Activated naive CD8-positive, alpha-beta T cell treated with anti-CD3 and anti-CD28 coated beads, Interleukin-2, amount 10 ng/mL, durations not matched to agents 7 days and 5 days (primary cell): ENCODE data around the gene TBX21. TPM values are rescaled to one million over a fixed set of nuclear protein-coding genes. Genes with fewer than 3 reads are reported as not detected.

Source experiments
- ATAC-seq: fragments of 150-1000 bp; cut with Tn5 transposase; one replicate; pipeline ENCODE4 v1.10.0; 2021; ENCODE audit warnings: low read depth, moderate library complexity
- POLR2A ChIA-PET: fragments of 350-600 bp; sonication (Branson Sonifier 250); formaldehyde crosslinking; loops from one replicate; lab custom pipeline; 2021; ENCODE audit warnings: antibody characterized with exemption; lab: Charles Lee
- DNase-seq: peaks from one replicate; pipeline ENCODE4 v3.0.0; 2021
- H3K27ac Mint-ChIP-seq: one replicate; pipeline ENCODE4 v1.8.0; 2022; ENCODE audit warnings: mild to moderate bottlenecking, mixed read lengths
- H3K27me3 Mint-ChIP-seq: one replicate; pipeline ENCODE4 v1.8.0; 2022; ENCODE audit warnings: mild to moderate bottlenecking, moderate library complexity, mixed read lengths
- H3K36me3 Mint-ChIP-seq: one replicate; pipeline ENCODE4 v1.8.0; 2021; ENCODE audit warnings: mild to moderate bottlenecking, mixed read lengths
- H3K4me1 Mint-ChIP-seq: one replicate; pipeline ENCODE4 v1.8.0; 2021; ENCODE audit warnings: mixed read lengths
- H3K4me3 Mint-ChIP-seq: one replicate; pipeline ENCODE4 v1.8.0; 2022; ENCODE audit warnings: mild to moderate bottlenecking, moderate library complexity, mixed read lengths
- H3K9me3 Mint-ChIP-seq: one replicate; pipeline ENCODE4 v1.8.0; 2021; ENCODE audit warnings: mixed read lengths
- total RNA-seq, 2 experiments: library from RNA; stranded (reverse); gene quantifications; one replicate each; pipeline ENCODE4 v1.2.3, GENCODE V29; 2021

TBX21 gene
- total RNA-seq, 2 experiments from 2014 or later = 20.7 to 22.8 TPM

DNA sequence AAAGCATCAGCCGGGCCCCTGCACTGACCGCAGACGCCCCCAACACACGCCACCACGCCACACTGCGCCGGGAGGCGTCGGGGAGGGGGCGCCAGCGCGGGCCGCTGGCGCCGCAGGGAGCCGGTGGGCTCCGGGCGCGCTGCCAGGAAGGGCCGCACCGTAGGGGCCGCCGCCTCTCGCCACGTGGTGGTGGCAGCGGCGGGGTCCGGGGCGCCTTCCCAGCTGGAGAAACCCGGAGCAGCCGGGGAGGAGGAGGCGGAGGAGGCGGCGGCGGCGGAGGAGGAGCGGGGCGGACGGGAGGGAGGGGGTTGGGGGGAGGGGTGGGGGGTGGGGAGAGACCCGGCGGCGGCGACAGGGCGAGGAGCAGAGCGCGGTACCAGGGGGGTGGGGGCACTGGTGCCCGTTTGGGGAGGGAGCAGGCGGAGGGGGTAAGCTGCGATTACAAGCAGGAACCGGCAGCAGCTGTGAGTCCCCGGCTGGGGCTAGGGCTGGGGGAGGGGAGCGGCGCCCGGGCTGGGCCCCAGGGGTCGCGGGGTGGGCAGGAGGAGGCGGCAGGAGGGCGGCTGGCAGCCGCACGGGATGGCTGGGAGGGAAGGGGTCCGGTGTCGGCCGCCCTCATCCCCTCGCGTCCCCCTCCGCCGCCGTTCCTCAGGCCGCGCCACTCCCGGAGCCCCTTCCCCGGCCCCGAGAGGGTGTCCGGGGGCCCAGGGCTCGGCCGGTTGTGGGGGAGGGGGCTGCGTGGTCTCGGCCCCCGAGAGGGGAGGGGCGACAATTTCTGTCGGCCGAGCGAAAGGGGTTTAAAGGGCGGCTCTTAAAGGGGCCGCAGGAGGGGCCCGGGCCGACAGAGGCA is 39.1 kb upstream of the TBX21 start, which contains the start of gene TBKBP1:
Gene TBKBP1, plus strand, starts transcription at position 431 of the 850 bp plus-strand sequence. CDS start 1,952 bp downstream, outside the sequence.
- Mint-ChIP-seq H3K4me1 (peaks cover 23% of the 10 kb centered on the region), H3K9me3 (no peaks in the 10 kb centered on the region), H3K27ac (peak within 1 kb of the TSS; percentile 80), H3K27me3 (peaks cover 6% of the 10 kb centered on the region), H3K36me3 (no peaks in the 10 kb centered on the region), H3K4me3 (peak within 1 kb of the TSS; percentile 87)
- POLR2A ChIA-PET = interaction anchor here (0.6 to 3.9 kb wide), 4 partner anchors 18 to 42 kb away, joined by 3 to 19 read pairs (median 4); partner anchors contain the start of gene TBX21
- DNase-seq (peak; percentile 58), ATAC-seq (peak; percentile 18)

DNA sequence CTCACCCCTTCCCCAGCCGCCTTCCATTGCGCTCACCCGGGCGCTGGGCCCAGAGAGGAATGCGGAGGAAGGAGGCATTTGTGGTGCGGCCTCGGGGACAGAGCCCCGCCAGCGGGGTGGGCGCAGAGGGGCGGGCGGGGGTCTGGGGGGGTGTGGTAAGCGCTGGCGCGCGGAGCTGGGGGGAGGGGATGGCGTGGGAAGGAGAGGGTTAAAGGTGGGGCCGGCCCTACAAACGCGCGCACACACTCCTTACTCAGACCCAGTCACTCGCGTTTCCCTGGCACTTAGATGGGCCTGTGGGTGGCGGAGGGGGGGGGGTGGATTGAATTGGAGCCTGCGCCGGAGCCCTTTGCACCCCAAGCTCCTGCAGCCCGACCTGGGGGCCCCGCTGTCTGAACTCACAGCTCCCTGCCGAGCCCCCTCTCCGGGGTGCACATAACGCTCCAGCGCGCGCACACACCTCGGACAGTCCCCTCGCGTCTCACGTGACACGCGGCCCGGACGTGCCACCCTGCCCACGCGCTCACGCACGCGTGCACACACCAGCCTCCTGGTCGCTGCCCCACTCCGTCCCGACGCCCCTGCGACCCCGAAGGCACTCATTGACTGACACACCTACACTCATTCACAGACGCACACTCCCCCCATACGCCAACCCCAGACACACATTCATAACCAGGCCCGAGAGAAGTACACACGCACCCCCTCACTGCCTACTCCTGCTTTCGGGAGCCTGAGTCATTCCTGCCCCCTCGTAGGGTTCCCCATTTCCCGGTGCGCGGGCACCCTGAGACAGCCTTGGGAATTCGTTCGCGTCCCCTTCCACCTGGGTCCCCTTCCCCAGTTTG is 38.2 kb upstream of the TBX21 start:
- Mint-ChIP-seq H3K4me3 (peak overlapping the region; percentile 87), H3K27me3 (peaks cover 6% of the 10 kb centered on the region), H3K9me3 (no peaks in the 10 kb centered on the region), H3K27ac (peak overlapping the region; percentile 78), H3K36me3 (no peaks in the 10 kb centered on the region), H3K4me1 (peaks cover 27% of the 10 kb centered on the region)
- ATAC-seq = peak; percentile 22
- POLR2A ChIA-PET = interaction anchor here (0.6 to 3.9 kb wide), 2 partner anchors 38 to 217 kb away, joined by 4 to 19 read pairs; partner anchors contain the start of gene TBX21
- peak; percentile 57 for DNase-seq

DNA sequence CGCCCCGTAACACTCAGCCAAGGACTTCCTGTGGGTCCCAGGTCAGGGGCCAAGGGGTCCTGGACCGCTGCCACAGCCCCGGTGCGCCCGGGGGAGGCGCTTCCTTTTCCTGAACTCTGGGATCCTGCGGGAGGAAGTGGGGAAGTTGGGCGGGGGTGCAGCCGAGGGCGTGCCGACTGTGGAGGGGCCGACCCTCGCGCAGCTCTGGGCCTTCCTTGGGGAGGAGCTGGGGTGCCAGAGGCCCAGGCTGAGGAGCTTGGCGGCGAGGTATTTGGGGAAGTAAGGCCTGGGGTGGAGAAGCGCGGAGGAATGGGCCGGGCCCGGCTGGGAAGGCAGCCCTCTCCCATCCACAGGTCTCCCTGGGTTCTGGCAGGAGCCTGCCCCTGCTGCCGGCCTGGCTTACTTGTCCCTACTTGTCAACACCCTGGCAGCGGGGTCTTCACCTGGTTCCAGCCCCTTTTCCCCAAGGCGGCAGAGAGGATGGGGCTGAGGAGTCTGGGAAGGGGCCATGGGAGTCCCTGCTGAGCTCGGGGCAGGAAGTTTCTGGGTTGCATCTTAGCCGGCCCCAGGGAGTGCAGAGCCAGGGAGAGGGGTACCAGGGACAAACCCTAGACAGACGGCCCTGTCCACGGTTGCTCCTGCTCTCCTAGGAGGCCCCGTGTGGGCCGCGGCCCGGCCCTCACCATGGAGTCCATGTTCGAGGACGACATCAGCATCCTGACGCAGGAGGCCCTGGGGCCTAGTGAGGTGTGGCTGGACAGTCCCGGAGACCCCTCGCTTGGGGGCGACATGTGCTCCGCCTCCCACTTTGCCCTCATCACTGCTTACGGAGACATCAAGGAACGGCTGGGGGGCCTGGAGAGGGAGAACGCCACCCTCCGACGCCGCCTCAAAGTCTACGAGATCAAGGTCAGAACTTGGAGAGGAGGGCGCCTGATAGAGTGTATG is 37.3 kb upstream of the TBX21 start:
- ATAC-seq (no peak), DNase-seq (peak; percentile 35)
- H3K27me3 Mint-ChIP-seq = peaks cover 6% of the 10 kb centered on the region
- no peak overlapping the region for H3K27ac Mint-ChIP-seq
- POLR2A ChIA-PET = interaction anchor here (0.6 to 3.9 kb wide), 3 partner anchors 37 to 216 kb away, joined by 3 to 19 read pairs (median 4); partner anchors contain the start of gene TBX21
- H3K4me3 Mint-ChIP-seq = peak overlapping the region; percentile 87
- no peaks in the 10 kb centered on the region for H3K36me3 Mint-ChIP-seq
- no peaks in the 10 kb centered on the region for H3K9me3 Mint-ChIP-seq
- H3K4me1 Mint-ChIP-seq = peaks cover 30% of the 10 kb centered on the region

DNA sequence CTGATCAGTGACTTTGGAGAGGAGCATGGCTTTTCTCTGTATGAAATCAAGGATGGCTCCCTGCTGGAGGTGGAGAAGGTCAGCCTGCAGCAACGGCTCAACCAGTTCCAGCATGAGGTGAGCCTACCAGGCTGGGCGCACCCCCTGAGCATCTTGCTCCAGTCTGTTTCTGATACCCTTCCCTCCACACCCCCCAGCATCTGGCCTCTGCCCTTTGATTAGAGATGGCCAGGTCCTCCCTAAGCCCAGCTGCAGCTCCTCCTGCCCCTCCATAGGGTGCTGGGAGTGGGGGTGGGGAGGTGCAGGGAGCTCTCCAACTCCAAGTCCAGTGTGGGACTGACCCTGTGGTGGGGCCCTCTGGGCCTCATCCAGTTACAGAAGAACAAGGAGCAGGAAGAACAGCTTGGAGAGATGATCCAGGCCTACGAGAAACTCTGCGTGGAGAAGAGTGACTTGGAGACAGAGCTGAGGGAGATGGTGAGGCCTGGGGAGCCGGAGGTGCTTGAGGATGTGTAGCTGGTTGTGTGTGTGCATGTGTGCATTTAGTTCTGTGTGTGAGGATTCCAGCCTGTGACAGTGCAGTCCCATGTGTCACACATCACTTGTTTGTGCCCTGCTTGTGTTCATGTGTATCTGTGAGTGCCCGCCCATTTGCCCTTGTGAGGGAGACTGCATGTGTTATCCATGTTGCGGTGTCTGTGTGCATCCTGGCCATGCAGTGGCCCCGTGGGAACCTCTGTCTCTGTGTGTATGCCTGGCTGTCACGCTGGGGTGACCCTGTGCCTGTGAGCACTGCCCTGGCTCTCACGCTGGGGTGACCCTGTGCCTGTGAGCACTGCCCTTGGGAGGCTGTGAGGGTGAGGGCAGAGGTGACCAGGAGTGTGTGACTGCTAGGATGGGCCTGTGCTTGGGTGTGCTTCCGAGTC is 36.1 kb upstream of the TBX21 start:
- H3K4me3 Mint-ChIP-seq = no peak overlapping the region
- DNase-seq (peak; percentile 40), ATAC-seq (no peak)
- no peaks in the 10 kb centered on the region for H3K36me3 Mint-ChIP-seq
- peaks cover 37% of the 10 kb centered on the region for H3K4me1 Mint-ChIP-seq
- no peaks in the 10 kb centered on the region for H3K9me3 Mint-ChIP-seq
- peak overlapping the region; percentile 28 for H3K27ac Mint-ChIP-seq
- POLR2A ChIA-PET = interaction anchor here (0.7 to 1.3 kb wide), 4 partner anchors 36 to 41 kb away, joined by 3 to 7 read pairs (median 4); partner anchors contain the start of gene TBX21
- H3K27me3 Mint-ChIP-seq = peaks cover 6% of the 10 kb centered on the region

DNA sequence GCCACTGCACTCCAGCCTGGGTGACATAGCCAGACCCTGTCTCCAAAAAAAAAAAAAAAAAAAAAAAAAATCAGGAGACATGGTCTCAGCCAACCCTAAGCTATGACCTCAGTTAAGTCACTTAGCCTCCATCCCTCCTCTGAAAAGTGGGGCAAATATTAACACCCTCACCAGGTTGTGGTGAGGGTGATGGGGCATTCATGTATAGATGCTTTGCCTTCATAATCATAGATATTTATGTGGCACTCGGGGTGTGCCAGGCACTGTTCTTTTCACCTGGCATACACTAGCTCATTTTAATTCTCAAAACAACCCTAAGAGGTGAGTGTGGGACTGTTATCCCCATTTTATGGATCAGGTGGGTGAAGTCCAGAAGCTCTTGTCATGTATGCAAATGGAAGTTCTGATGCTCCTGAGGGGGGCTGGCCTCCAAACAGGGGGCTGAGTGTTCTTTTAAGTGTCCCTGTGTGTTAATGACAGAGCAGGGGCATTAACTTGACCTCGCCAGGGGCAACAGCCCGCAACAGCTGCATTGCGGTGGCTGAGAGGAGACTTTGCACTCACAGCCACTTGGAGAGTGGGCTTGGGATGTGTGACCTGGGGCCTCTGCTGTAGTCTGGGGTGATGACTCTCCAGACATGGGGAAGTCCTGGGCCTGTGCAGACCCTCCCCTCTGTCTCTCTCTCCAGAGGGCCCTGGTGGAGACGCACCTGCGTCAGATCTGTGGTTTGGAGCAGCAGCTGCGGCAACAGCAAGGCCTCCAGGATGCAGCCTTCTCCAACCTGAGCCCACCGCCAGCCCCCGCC is 34.9 kb upstream of the TBX21 start:
- H3K27ac Mint-ChIP-seq = no peak overlapping the region
- peak; percentile 33 for DNase-seq
- peaks cover 3% of the 10 kb centered on the region for H3K27me3 Mint-ChIP-seq
- POLR2A ChIA-PET = interaction anchor here (0.7 to 1.5 kb wide), 4 partner anchors 10 to 49 kb away, joined by 3 to 7 read pairs (median 3); partner anchors contain the start of genes KPNB1 and TBX21
- ATAC-seq = no peak
- peaks cover 34% of the 10 kb centered on the region for H3K4me1 Mint-ChIP-seq
- H3K4me3 Mint-ChIP-seq = no peak overlapping the region
- no peaks in the 10 kb centered on the region for H3K36me3 Mint-ChIP-seq
- H3K9me3 Mint-ChIP-seq = no peaks in the 10 kb centered on the region

DNA sequence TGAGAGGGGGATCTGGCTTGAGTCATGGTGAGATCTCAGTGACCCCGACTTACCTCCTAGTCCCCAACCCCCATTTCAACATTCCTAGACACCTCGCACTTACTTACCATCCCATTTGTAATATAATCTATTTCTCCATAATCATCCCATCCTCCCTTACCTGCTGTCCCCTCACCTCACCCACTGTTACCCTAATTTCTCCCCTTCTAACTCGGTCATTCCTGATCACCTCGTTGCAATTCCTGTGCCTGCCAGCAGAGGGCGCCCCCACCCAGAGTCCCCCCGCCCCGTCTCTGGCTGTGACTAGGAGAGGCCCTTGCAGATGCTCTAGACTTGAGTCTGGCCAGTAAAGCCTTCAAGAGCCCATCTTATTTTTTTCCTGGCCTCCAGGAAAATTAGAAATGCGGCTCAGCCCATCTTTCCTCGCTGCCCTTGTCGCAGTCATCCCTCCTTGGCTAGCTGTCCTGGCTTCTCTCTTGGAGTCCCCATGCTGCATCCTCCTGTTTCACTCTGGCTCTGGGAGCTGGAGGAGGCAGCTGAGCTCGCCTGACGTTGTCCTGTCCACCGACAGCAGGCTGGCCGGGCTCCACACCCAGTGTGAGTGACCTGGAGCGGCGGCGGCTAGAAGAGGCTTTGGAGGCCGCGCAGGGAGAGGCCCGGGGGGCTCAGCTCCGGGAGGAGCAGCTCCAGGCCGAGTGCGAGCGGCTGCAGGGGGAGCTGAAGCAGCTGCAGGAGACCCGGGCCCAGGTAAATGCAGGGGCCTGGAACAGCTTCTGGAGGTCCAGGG is 34.1 kb upstream of the TBX21 start:
- Mint-ChIP-seq H3K27me3 (peaks cover 3% of the 10 kb centered on the region), H3K4me3 (no peak overlapping the region), H3K9me3 (no peaks in the 10 kb centered on the region), H3K27ac (peak overlapping the region; percentile 46), H3K4me1 (peaks cover 38% of the 10 kb centered on the region), H3K36me3 (no peaks in the 10 kb centered on the region)
- DNase-seq (peak; percentile 85), ATAC-seq (peak; percentile 32)
- POLR2A ChIA-PET = interaction anchor here (0.8 to 1.5 kb wide), 8 partner anchors 21 to 35 kb away, joined by 3 to 12 read pairs (median 4); partner anchors contain the start of gene TBX21

DNA sequence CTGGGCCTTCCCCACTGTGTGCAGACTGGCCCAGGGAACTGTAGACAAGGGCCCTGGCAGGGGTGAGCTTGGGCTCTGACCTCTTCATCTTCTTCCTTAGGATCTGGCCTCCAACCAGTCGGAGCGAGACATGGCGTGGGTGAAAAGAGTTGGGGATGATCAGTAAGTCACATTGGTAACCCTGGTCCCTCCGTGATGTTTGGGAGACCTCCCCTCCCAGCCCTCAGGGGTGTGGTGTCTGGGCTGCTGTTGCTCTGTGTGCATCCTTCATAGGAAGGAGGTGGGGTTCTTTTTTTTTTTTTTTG is 33.5 kb upstream of the TBX21 start:
- Mint-ChIP-seq H3K4me1 (peaks cover 43% of the 10 kb centered on the region), H3K27me3 (peaks cover 3% of the 10 kb centered on the region), H3K9me3 (no peaks in the 10 kb centered on the region), H3K27ac (peak overlapping the region; percentile 78), H3K4me3 (no peak overlapping the region), H3K36me3 (no peaks in the 10 kb centered on the region)
- POLR2A ChIA-PET = interaction anchor here (0.8 to 1.5 kb wide), 7 partner anchors 20 to 36 kb away, joined by 3 to 12 read pairs (median 4); partner anchors contain the start of gene TBX21
- ATAC-seq (no peak), DNase-seq (no peak)

DNA sequence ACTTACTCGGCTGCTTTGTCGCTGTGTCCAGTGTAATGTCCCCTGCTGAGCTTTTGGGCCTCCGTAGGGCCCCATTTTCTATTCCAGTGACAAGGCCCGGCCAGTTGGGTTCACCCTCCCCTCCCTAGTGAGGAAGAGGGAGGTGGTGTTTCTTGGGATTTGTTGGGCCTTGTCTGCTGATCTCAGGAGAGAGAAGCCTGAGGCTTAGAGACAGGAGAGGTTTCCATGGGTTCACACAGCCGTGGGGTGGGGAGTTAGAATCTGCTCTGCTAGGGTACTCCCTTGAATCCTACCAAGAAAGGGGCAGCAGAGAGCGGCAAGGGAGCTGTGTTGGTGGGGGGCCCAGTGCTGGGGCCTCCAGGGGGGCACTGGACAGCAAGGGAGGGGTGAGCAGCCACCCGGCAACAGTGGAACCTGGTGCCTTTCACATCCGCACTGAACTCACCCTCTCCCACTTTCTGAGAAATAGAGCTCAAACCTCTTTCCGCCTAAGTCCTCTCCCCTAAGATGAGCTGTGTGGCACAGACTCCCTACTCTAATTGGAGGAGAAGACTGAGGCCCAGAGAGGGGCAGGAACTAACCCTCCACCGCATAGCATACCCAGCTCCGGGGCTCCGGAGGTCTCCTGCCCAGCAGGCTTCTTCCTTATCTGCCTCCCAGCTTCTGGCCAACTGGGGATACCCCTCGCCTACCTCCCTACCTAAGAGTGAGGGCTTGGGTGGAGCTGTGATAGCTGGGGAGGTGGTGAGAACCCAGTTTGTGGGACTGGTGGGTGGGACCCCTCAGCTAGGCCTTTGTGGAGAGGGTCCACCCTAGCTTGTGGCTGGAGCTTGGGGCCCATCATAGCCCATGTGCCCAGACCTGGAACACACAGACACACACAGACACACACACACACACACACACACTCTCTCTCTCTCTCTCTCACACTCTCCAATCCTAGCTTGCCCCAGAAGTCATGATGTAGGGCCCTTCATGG is 32.3 kb upstream of the TBX21 start:
- peak; percentile 55 for DNase-seq
- peak; percentile 43 for ATAC-seq
- POLR2A ChIA-PET = interaction anchor here (0.7 to 2.8 kb wide), 10 partner anchors 14 to 98 kb away, joined by 3 to 30 read pairs (median 4); partner anchors contain the start of genes KPNB1 and TBX21
- Mint-ChIP-seq H3K36me3 (no peaks in the 10 kb centered on the region), H3K27me3 (no peaks in the 10 kb centered on the region), H3K27ac (peak overlapping the region; percentile 81), H3K9me3 (no peaks in the 10 kb centered on the region), H3K4me3 (peak overlapping the region; percentile 37), H3K4me1 (peaks cover 52% of the 10 kb centered on the region)

DNA sequence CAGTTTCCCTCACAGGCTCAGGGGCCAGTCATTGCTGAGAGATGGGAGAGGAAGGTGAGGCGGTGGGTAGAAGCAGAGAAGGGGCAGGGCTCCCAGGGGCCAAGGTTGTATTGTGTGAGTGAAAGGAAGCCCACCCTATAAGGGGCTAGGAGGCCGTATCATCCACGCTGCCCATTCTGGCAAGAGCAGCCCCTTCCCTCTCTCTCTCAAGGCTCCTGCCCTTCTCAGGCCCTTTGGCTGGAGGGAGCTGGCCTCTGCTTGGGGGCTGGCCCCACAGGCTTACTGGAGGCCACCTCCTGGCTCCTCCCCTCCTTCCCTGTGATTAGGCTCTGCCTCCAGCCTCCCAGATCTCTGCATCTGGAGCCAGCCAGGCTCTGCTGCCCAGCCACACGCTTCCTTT is 31.4 kb upstream of the TBX21 start:
- POLR2A ChIA-PET = interaction anchor here (1.0 to 2.8 kb wide), 6 partner anchors 13 to 97 kb away, joined by 3 to 30 read pairs (median 6); partner anchors contain the start of gene TBX21
- Mint-ChIP-seq H3K9me3 (no peaks in the 10 kb centered on the region), H3K27me3 (no peaks in the 10 kb centered on the region), H3K27ac (peak overlapping the region; percentile 81), H3K36me3 (no peaks in the 10 kb centered on the region), H3K4me1 (peaks cover 60% of the 10 kb centered on the region), H3K4me3 (peak overlapping the region; percentile 37)
- no peak for ATAC-seq
- DNase-seq = peak; percentile 37
